Measurements from ENCODE around the gene PRKCE. TPM values are rescaled to one million over a fixed set of nuclear protein-coding genes. Genes with fewer than 3 reads are reported as not detected.

Gene PRKCE
- total RNA-seq, 1 experiment from 2014 or later: 21.7 TPM

GRCh38 chr2:45941531-45942236 is 290.2 kb downstream of the PRKCE start:
- peaks cover 29% of the 10 kb centered on the region; the same call in 1 of the 2 replicates for H3K79me2 ChIP-seq (ENCODE audit: low read depth)
- H3F3A ChIP-seq (ENCODE audit: insufficient read depth, low read depth): peaks cover 66% of the 10 kb centered on the region
- no peaks in the 10 kb centered on the region for H3K36me3 ChIP-seq (ENCODE audit: low read depth)
- no peaks in the 10 kb centered on the region for H3K27me3 ChIP-seq (ENCODE audit: insufficient read depth, low read depth)
- BruUV-seq (replicated peaks): no TSS peak
- CTCF ChIA-PET: interaction anchor here (0.6 to 0.7 kb wide), 2 partner anchors 187 to 1369 kb away, joined by 5 to 13 read pairs; no protein-coding TSS in a partner anchor
- no peak overlapping the region for H3K4me2 ChIP-seq
- no peak overlapping the region for H2AFZ ChIP-seq
- TF ChIP-seq, protein P1, sequence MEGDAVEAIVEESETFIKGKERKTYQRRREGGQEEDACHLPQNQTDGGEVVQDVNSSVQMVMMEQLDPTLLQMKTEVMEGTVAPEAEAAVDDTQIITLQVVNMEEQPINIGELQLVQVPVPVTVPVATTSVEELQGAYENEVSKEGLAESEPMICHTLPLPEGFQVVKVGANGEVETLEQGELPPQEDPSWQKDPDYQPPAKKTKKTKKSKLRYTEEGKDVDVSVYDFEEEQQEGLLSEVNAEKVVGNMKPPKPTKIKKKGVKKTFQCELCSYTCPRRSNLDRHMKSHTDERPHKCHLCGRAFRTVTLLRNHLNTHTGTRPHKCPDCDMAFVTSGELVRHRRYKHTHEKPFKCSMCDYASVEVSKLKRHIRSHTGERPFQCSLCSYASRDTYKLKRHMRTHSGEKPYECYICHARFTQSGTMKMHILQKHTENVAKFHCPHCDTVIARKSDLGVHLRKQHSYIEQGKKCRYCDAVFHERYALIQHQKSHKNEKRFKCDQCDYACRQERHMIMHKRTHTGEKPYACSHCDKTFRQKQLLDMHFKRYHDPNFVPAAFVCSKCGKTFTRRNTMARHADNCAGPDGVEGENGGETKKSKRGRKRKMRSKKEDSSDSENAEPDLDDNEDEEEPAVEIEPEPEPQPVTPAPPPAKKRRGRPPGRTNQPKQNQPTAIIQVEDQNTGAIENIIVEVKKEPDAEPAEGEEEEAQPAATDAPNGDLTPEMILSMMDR (conservative IDR thresholded peaks at IDR 0.05): no peak
- no peak for TF ChIP-seq EZH2 (IDR thresholded peaks at IDR 0.05; ENCODE audit: low read depth)
- H3K9me3 ChIP-seq (ENCODE audit: insufficient read depth, low read depth): no peaks in the 10 kb centered on the region
- H3K4me1 ChIP-seq (replicated peaks; ENCODE audit: insufficient read depth): peaks cover 71% of the 10 kb centered on the region
- POLR2A ChIA-PET (ENCODE audit: unreplicated experiment): no interaction called here
- H3K9me2 ChIP-seq (ENCODE audit: insufficient read depth): no peaks in the 10 kb centered on the region
- intact Hi-C loops (cut with micrococcal nuclease; ENCODE audit: unreplicated experiment): no loop called here
- no peak overlapping the region for H3K27ac ChIP-seq
- DNase-seq: no peak
- H4K20me1 ChIP-seq (ENCODE audit: insufficient read depth): peaks cover 23% of the 10 kb centered on the region
- no peak overlapping the region for H3K4me3 ChIP-seq

GRCh38 chr2:45942237-45942738 is 290.8 kb downstream of the PRKCE start:
- H3K4me2 ChIP-seq: no peak overlapping the region
- H3K27ac ChIP-seq: no peak overlapping the region
- no peaks in the 10 kb centered on the region for H3K36me3 ChIP-seq (ENCODE audit: low read depth)
- H3K4me1 ChIP-seq (replicated peaks; ENCODE audit: insufficient read depth): peaks cover 73% of the 10 kb centered on the region
- POLR2A ChIA-PET (ENCODE audit: unreplicated experiment): interaction anchor here (0.7 kb wide), 1 partner anchor 704 kb away, joined by 3 read pairs; no protein-coding TSS in a partner anchor
- no peak overlapping the region for H3K4me3 ChIP-seq
- intact Hi-C loops (cut with micrococcal nuclease; ENCODE audit: unreplicated experiment): no loop called here
- H3K9me3 ChIP-seq (ENCODE audit: insufficient read depth, low read depth): no peaks in the 10 kb centered on the region
- CTCF ChIA-PET: interaction anchor here (0.7 kb wide), 1 partner anchor 1368 kb away, joined by 13 read pairs; no protein-coding TSS in a partner anchor
- H3K79me2 ChIP-seq (ENCODE audit: low read depth): peaks cover 32% of the 10 kb centered on the region; the same call in 1 of the 2 replicates
- H3K9me2 ChIP-seq (ENCODE audit: insufficient read depth): no peaks in the 10 kb centered on the region
- no peaks in the 10 kb centered on the region for H3K27me3 ChIP-seq (ENCODE audit: insufficient read depth, low read depth)
- BruUV-seq (replicated peaks): no TSS peak
- no peak for DNase-seq
- TF ChIP-seq, protein P1 (conservative IDR thresholded peaks at IDR 0.05): no peak
- TF ChIP-seq EZH2 (IDR thresholded peaks at IDR 0.05; ENCODE audit: low read depth): no peak
- peaks cover 19% of the 10 kb centered on the region for H4K20me1 ChIP-seq (ENCODE audit: insufficient read depth)
- H3F3A ChIP-seq (ENCODE audit: insufficient read depth, low read depth): peaks cover 70% of the 10 kb centered on the region
- no peak overlapping the region for H2AFZ ChIP-seq

DNA sequence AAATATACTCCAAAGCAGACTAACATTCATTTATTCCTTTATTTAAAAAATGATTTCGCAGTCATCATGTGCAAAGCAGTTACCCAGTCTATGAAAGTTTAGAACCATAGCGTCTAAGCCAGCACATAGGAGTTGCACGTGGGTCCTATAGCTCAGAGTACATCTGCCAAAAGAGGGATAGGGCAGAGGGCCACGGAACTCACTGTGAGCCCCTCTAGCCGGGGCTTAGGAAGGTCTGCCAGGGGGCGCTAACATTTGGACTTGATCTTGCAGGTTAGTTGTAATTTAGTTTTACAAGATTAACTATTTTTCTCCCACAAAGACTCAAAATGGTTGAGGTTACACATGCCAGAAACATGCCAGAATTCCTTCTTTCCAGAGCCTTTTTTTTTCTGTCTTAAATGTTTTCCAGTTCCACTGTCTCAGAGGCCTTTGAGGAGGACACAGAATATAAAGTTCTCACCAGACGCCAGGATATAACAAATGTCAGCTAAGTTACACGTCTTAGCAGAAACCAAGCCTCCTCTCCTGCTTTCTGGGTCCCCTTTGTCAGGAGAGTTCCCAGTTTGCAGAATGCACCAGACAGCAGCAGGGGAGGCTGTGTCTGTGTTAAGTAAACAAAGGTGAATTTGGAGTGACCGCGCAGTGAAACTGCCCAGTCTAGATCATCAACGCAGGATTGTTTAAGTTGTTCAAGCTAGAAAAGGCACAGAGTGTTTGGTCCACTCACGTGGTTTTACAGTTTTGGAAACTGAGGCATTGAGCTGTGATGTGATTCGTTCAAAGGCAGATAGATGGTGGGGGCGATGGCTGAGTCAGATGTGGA is 292.0 kb downstream of the PRKCE start:
- Histone ChIP-seq H2AFZ (no peak overlapping the region), H3K9me3 (ENCODE audit: insufficient read depth, low read depth) (no peaks in the 10 kb centered on the region), H3K79me2 (ENCODE audit: low read depth) (peaks cover 25% of the 10 kb centered on the region; the same call in 1 of the 2 replicates), H3F3A (ENCODE audit: insufficient read depth, low read depth) (peaks cover 58% of the 10 kb centered on the region), H3K36me3 (ENCODE audit: low read depth) (no peaks in the 10 kb centered on the region), H3K4me2 (0 out of 2 replicates have a peak overlapping the region, but pooled peaks have one; percentile 12), H3K27ac (no peak overlapping the region), H3K27me3 (ENCODE audit: insufficient read depth, low read depth) (no peaks in the 10 kb centered on the region), H3K4me1 (replicated peaks; ENCODE audit: insufficient read depth) (peaks cover 62% of the 10 kb centered on the region), H4K20me1 (ENCODE audit: insufficient read depth) (peaks cover 19% of the 10 kb centered on the region), H3K4me3 (no peak overlapping the region), H3K9me2 (ENCODE audit: insufficient read depth) (no peaks in the 10 kb centered on the region)
- TF ChIP-seq, protein P1 (conservative IDR thresholded peaks at IDR 0.05): no peak
- TF ChIP-seq EZH2 (IDR thresholded peaks at IDR 0.05; ENCODE audit: low read depth): no peak
- CTCF ChIA-PET: interaction anchor here (0.5 kb wide), 1 partner anchor 15 kb away, joined by 4 read pairs; no protein-coding TSS in a partner anchor
- DNase-seq: no peak
- POLR2A ChIA-PET (ENCODE audit: unreplicated experiment): interaction anchor here (0.7 to 1.0 kb wide), 2 partner anchors 21 to 705 kb away, joined by 3 to 7 read pairs; no protein-coding TSS in a partner anchor
- no TSS peak for BruUV-seq (replicated peaks)
- intact Hi-C loops (cut with micrococcal nuclease; ENCODE audit: unreplicated experiment): no loop called here
